MM.1S (cell line): ENCODE data around the gene RBMY1J.
"Not testable (repeated sequence)": the region's sequence is repeated elsewhere in the genome, so short reads cannot be mapped to it uniquely, and the experiment has no call there.

Experiments
- CTCF ChIP-seq: fragments of 300-600 bp; sonication (generic); IDR thresholded peaks from 2 replicates; pipeline ENCODE4 v1.5.1; 2016; ENCODE audit warnings: antibody characterized with exemption, low read length, mixed read lengths
- EZH2 ChIP-seq: fragments of 300-600 bp; sonication (generic); optimal IDR thresholded peaks from 2 replicates; pipeline ENCODE3; 2017; ENCODE audit warnings: low read depth, mild to moderate bottlenecking, antibody characterized with exemption, low read length, mixed read lengths
- EZH2phosphoT487 ChIP-seq: fragments of 300-600 bp; sonication (generic); IDR thresholded peaks from 2 replicates; pipeline ENCODE4 v1.6.1; 2018; ENCODE audit warnings: antibody characterized with exemption, low read length

- not testable (repeated sequence) for TF ChIP-seq CTCF, EZH2, EZH2phosphoT487
These were observed at the start of gene RBMY1J for GRCh38 chrY:22403110-22403509.
